Ovary (tissue), 3 donors: ENCODE measurements around the gene TMIGD1.

ENCODE experiments used
- EP300 ChIP-seq: sonication (generic); formaldehyde crosslinking; IDR thresholded peaks from one replicate; pipeline ENCODE4 v1.6.1; 2017; ENCODE audit warnings: antibody characterized with exemption
- POLR2A ChIP-seq: fragments of 450-650 bp; IDR thresholded peaks from one replicate; pipeline ENCODE4 v1.6.1; 2017; ENCODE audit warnings: antibody characterized with exemption, mild to moderate bottlenecking, moderate library complexity
- TF ChIP-seq, protein P1 (sequence below), 3 donors: fragments of 450-650 bp in 2 of 3; fragments of 200-600 bp in 1 of 3; IDR thresholded peaks; one replicate each; pipeline versions ENCODE4 v1.5.1 to v1.8.0; 2016 to 2022; ENCODE audit warnings: antibody characterized with exemption in 3 of 3, mild to moderate bottlenecking in 1 of 3
- donor health status: DM: no; HTN: no; CAD: no.

DNA sequence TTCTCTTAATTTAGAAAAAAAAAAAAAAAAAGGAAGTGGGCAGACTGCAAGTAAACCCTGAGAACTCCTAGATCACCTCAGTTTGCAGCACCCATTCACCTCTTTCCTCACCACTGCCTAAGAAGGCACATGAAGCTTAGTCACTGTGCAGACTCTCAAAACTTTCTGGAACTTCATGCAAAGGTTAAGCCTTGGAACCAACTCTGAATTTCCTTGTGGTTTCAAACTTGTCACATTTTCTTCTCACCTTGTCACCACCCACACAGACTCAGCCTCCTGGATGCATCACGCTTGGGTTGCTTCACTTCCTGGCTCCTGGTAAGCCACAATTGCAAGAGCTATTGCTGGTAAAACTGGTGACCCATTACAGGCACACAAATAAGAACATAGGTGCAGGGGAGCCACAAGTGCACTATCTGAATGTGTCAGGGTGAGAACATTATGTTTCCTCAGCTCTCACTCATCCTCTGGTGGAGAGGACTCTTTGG, 29.9 kb upstream of the TMIGD1 start:
- TF ChIP-seq POLR2A = no peak
- TF ChIP-seq, protein P1, sequence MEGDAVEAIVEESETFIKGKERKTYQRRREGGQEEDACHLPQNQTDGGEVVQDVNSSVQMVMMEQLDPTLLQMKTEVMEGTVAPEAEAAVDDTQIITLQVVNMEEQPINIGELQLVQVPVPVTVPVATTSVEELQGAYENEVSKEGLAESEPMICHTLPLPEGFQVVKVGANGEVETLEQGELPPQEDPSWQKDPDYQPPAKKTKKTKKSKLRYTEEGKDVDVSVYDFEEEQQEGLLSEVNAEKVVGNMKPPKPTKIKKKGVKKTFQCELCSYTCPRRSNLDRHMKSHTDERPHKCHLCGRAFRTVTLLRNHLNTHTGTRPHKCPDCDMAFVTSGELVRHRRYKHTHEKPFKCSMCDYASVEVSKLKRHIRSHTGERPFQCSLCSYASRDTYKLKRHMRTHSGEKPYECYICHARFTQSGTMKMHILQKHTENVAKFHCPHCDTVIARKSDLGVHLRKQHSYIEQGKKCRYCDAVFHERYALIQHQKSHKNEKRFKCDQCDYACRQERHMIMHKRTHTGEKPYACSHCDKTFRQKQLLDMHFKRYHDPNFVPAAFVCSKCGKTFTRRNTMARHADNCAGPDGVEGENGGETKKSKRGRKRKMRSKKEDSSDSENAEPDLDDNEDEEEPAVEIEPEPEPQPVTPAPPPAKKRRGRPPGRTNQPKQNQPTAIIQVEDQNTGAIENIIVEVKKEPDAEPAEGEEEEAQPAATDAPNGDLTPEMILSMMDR (IDR thresholded peaks at IDR 0.05) = no peak
- no peak for TF ChIP-seq EP300
